A549 (cell line): Measurements from ENCODE around the gene SLBP.

ENCODE experiments used
- EP300 ChIP-seq, 2 experiments: fragments of >200 bp; sonication (Bioruptor Twin); formaldehyde crosslinking; IDR thresholded peaks; 2 replicates in 1 of 2; 3 replicates in 1 of 2; pipeline ENCODE4 v1.6.1; 2016 to 2017
- HDAC2 ChIP-seq: fragments of 200-600 bp; sonication (generic); IDR thresholded peaks from 2 replicates; pipeline ENCODE4 v1.6.1; 2016
- HOXA7 ChIP-seq: fragments of 250-450 bp; sonication (Bioruptor Pico); IDR thresholded peaks from 2 replicates; pipeline ENCODE4 v1.5.0; 2020; ENCODE audit warnings: mild to moderate bottlenecking, moderate library complexity
- MAZ ChIP-seq: fragments of 150-350 bp; IDR thresholded peaks from 2 replicates; pipeline ENCODE4 v1.6.1; 2014; ENCODE audit warnings: antibody characterized with exemption, low read depth, low read length, borderline replicate concordance
- POLR2A ChIP-seq: IDR thresholded peaks from 2 replicates; pipeline ENCODE4 v1.6.1; 2012; ENCODE audit warnings: mild to moderate bottlenecking, low read length
- RAD21 ChIP-seq, 2 experiments: fragments of >200 bp in 1 of 2; sonication (Bioruptor Twin) in 1 of 2; formaldehyde crosslinking in 1 of 2; IDR thresholded peaks in 1 of 2; conservative IDR thresholded peaks in 1 of 2; 2 replicates in 1 of 2; 3 replicates in 1 of 2; pipeline ENCODE4 v1.6.1; 2012 to 2018; ENCODE audit warnings: inconsistent platforms in 1 of 2
- TF ChIP-seq, protein P1 (sequence below): IDR thresholded peaks from 2 replicates; pipeline ENCODE4 v1.6.1; 2012; ENCODE audit warnings: low read depth, borderline replicate concordance
- TF ChIP-seq, protein P2 (sequence below): fragments of >200 bp; sonication (Bioruptor Twin); formaldehyde crosslinking; IDR thresholded peaks from 3 replicates; pipeline ENCODE4 v1.5.1; 2016
- TF ChIP-seq, protein P3 (sequence below): fragments of 200-600 bp; sonication (generic); IDR thresholded peaks from 2 replicates; pipeline ENCODE4 v1.6.1; 2016; ENCODE audit warnings: antibody characterized with exemption, mild to moderate bottlenecking, moderate library complexity
- TF ChIP-seq, protein P4 (sequence below): fragments of 450-650 bp; IDR thresholded peaks from 2 replicates; pipeline ENCODE4 v1.6.1; 2014; ENCODE audit warnings: antibody characterized with exemption

DNA sequence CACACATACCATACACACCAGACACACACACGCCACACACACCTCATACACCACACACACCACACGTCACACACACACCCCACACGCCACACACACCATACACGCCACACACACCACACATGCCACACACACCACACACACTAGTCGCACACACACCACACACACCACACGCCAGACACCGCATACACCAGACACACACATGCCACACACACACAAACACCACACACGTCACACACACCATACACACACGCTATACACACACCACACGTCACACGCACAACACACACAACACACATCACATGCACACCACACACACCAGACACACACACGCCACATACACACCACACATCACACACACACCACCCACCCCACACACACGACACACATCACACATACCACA is 60.0 kb downstream of the SLBP start:
- TF ChIP-seq POLR2A: no peak
- no peak for TF ChIP-seq MAZ
- TF ChIP-seq, protein P1, sequence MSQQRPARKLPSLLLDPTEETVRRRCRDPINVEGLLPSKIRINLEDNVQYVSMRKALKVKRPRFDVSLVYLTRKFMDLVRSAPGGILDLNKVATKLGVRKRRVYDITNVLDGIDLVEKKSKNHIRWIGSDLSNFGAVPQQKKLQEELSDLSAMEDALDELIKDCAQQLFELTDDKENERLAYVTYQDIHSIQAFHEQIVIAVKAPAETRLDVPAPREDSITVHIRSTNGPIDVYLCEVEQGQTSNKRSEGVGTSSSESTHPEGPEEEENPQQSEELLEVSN: no peak
- TF ChIP-seq, protein P2, sequence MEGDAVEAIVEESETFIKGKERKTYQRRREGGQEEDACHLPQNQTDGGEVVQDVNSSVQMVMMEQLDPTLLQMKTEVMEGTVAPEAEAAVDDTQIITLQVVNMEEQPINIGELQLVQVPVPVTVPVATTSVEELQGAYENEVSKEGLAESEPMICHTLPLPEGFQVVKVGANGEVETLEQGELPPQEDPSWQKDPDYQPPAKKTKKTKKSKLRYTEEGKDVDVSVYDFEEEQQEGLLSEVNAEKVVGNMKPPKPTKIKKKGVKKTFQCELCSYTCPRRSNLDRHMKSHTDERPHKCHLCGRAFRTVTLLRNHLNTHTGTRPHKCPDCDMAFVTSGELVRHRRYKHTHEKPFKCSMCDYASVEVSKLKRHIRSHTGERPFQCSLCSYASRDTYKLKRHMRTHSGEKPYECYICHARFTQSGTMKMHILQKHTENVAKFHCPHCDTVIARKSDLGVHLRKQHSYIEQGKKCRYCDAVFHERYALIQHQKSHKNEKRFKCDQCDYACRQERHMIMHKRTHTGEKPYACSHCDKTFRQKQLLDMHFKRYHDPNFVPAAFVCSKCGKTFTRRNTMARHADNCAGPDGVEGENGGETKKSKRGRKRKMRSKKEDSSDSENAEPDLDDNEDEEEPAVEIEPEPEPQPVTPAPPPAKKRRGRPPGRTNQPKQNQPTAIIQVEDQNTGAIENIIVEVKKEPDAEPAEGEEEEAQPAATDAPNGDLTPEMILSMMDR: no peak
- no peak for TF ChIP-seq HOXA7 (CRISPR knock-in tag)
- no peak for TF ChIP-seq RAD21 (conservative IDR thresholded peaks at IDR 0.05 in 1 of 2, IDR thresholded peaks at IDR 0.05 in 1 of 2)
- TF ChIP-seq HDAC2: no peak
- TF ChIP-seq, protein P3, sequence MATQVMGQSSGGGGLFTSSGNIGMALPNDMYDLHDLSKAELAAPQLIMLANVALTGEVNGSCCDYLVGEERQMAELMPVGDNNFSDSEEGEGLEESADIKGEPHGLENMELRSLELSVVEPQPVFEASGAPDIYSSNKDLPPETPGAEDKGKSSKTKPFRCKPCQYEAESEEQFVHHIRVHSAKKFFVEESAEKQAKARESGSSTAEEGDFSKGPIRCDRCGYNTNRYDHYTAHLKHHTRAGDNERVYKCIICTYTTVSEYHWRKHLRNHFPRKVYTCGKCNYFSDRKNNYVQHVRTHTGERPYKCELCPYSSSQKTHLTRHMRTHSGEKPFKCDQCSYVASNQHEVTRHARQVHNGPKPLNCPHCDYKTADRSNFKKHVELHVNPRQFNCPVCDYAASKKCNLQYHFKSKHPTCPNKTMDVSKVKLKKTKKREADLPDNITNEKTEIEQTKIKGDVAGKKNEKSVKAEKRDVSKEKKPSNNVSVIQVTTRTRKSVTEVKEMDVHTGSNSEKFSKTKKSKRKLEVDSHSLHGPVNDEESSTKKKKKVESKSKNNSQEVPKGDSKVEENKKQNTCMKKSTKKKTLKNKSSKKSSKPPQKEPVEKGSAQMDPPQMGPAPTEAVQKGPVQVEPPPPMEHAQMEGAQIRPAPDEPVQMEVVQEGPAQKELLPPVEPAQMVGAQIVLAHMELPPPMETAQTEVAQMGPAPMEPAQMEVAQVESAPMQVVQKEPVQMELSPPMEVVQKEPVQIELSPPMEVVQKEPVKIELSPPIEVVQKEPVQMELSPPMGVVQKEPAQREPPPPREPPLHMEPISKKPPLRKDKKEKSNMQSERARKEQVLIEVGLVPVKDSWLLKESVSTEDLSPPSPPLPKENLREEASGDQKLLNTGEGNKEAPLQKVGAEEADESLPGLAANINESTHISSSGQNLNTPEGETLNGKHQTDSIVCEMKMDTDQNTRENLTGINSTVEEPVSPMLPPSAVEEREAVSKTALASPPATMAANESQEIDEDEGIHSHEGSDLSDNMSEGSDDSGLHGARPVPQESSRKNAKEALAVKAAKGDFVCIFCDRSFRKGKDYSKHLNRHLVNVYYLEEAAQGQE: no peak
- no peak for TF ChIP-seq EP300 (IDR thresholded peaks at IDR 0.05)
- TF ChIP-seq, protein P4, sequence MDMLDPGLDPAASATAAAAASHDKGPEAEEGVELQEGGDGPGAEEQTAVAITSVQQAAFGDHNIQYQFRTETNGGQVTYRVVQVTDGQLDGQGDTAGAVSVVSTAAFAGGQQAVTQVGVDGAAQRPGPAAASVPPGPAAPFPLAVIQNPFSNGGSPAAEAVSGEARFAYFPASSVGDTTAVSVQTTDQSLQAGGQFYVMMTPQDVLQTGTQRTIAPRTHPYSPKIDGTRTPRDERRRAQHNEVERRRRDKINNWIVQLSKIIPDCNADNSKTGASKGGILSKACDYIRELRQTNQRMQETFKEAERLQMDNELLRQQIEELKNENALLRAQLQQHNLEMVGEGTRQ: no peak
